ENCODE measurements around the gene ZSCAN5B.
"Not testable (repeated sequence)": the region's sequence is repeated elsewhere in the genome, so short reads cannot be mapped to it uniquely, and the experiment has no call there.

Gene ZSCAN5B

DNA sequence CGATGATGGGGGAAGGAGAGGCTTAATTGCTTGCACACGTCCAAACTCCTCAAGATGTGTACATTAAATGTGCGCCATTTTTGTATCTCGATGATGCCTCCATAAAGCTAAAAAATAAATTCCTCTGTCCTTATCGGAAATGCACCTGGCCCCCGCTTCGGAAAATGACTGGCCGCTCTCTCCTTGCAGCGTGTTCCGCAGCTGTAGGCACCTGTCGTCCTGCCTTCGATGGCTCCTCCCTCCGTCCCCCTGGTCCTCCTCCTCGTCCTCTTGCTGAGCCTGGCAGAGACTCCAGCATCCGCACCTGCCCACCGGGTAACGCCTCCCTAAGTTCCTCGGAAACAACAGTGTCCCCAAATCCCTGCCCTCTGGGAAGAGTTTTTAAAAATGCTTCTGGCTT is 20.7 kb downstream of the ZSCAN5B start:
- no peak for DNase-seq

DNA sequence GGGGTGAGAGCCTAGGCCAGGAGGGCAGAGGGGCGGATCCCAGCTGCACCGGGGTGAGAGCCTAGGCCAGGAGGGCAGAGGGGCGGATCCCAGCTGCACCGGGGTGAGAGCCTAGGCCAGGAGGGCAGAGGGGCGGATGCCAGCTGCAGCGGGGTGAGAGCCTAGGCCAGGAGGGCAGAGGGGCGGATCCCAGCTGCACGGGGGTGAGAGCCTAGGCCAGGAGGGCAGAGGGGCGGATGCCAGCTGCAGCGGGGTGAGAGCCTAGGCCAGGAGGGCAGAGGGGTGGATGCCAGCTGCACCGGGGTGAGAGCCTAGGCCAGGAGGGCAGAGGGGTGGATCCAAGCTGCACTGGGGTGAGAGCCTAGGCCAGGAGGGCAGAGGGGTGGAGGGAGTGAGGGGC is 21.3 kb downstream of the ZSCAN5B start:
- not testable (repeated sequence) for DNase-seq

DNA sequence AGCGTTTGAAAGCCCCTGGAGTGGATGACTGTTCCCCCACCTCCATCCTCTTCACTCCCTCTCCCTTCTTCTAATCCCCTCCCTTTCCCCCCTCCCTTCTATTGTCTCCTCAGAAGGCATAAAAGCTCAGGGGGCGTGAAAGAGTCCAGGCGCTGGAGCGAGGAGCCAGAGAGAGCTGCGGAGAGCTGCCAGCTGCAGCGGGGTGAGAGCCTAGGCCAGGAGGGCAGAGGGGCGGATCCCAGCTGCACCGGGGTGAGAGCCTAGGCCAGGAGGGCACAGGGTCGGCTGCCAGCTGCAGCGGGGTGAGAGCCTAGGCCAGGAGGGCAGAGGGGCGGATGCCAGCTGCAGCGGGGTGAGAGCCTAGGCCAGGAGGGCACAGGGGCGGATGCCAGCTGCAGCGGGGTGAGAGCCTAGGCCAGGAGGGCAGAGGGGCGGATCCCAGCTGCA is 21.7 kb downstream of the ZSCAN5B start, which contains the start of gene GALP:
Gene GALP, plus strand, starts transcription at position 148 of the 447 bp plus-strand sequence. CDS start 1,101 bp downstream, outside the sequence.
- DNase-seq: not testable (repeated sequence)

DNA sequence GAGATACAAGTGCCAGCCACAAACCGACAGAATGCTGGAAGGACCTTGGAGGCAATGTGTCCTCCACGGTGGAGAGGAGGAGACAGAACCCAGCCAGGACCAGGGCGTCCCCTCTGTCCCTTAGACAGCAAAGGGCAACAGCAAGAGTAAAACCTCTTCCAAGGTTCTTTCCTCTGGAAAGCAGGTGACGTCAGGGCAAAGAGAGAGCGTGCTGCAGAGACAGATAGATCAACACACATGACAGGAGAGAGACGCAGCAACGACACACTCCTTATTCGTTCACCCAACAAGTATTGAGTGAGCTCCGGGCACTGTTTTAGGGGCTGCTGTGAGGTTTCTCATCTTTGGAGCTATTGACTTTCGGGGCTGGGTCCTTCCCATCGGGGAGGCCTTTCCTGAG is 23.0 kb downstream of the ZSCAN5B start:
- DNase-seq: no peak

DNA sequence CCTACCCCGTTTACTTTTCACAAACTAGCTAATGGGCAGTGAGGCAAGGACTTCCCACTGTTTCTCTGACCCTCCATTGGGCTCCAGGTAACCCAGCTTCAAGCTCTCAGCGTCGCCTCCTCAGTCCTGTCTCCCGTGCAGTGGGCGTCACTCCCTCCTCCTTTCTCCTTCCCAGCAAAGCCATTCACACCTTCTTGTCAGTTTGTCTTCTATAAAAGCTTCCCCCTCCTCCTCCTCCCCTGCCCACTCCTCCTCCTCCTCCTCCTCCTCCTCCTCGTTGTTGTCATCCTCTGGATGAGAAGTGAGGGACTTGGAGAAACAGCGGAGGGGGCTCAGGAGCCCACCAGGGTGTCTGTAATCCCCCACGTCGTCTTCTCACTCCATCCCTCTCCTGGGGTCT is 23.5 kb downstream of the ZSCAN5B start:
- DNase-seq: no peak

DNA sequence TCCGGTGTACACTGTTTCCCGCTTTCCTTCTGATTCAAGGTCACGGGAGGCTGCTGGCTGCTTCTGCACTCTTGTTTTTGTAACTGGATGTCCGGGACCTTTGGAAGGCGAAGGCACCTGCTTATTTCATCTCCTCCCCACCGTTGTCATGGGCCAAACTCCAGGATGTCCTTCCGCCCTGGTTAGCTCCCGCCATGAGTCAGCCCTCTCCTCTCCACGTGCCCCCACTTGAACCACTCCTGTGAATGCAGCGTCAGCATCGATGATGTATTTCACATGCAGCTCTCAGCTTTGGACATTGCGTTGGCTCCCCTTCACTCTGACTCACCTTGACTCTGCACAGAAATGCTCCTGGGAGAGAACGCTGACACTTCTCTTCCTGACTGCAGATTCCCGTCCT is 27.3 kb downstream of the ZSCAN5B start:
- peak in 2 of 51 donors; percentile 1 to 14 for DNase-seq

DNA sequence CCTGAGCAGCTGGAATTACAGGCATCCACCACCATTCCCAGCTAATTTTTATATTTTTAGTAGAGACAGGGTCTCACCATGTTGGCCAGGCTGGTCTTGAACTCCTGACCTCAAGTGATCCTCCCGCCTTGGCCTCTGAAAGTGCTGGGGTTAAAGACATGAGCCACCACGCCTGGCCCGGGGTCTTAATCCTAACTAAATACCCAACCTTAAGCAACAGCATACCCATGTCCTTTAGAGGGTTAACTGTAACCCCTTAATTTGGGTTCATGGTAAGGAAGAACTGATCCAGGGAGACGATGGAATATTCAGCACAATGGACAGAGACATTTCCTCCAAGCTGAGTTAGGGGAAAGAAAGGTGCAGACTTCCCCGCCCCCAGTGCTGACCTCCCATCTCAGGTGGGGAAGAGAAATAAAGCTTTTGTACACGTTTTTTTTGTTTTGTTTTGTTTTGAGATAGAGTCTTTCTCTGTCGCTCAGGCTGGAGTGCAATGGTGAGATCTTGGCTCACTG is 30.5 kb downstream of the ZSCAN5B start:
- DNase-seq: no peak

DNA sequence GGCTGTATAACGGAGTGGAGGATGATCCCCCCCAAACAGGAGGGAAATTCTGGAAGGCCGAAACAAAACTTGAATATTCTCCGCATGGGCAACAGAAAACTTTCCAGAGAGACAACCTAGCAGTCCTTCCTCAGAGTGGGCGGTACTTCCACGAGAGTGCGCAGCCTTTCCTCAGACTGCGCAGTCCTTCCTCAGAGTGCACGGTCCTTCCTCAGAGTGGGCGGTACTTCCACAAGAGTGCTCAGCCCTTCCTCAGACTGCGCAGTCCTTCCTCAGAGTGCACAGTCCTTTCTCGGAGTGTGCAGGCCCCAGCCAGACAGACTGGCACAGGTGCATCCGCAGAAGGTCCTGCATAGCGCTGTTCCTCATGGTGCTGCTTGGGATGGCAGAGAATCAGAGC is 34.5 kb downstream of the ZSCAN5B start:
- DNase-seq: no peak

DNA sequence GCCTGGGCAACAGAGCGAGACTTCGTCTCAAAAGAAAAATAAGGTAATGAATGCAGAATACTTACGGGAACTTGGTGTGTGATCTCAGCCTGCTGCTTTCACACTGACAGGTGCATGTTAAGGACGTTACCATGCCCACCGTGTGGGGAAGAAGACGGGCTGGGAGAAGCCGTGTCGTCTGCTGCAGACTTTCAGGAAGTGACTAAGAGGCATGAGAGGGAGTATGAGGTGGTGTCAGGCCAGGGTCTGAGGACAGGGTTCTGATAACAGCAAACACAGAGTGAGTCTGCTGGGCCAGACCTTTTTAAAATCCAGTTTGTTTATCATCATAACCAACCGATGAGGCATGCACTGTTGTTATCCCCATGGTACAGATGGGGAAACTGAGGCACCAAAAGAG is 35.3 kb downstream of the ZSCAN5B start:
- no peak for DNase-seq

DNA sequence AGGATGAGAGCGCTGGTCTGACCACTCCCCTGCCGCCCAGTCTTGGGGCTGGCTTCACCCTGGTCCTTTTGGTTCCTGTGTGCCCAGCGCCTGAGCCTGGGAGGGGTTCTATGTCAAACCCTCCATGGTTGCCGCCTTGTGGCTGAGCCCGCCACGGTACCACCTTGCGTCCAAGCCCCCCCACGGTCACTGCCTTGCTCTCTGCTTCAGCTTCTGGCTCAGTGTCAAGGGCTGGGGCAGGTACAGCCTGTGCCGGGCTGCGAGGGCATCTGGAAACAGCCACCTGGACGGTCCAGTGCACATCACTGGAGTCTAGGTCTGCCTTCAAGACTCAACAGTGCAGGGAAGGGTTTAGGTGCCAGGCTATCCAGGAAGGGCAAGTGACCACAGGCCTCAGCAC is 36.0 kb downstream of the ZSCAN5B start:
- no peak for DNase-seq

DNA sequence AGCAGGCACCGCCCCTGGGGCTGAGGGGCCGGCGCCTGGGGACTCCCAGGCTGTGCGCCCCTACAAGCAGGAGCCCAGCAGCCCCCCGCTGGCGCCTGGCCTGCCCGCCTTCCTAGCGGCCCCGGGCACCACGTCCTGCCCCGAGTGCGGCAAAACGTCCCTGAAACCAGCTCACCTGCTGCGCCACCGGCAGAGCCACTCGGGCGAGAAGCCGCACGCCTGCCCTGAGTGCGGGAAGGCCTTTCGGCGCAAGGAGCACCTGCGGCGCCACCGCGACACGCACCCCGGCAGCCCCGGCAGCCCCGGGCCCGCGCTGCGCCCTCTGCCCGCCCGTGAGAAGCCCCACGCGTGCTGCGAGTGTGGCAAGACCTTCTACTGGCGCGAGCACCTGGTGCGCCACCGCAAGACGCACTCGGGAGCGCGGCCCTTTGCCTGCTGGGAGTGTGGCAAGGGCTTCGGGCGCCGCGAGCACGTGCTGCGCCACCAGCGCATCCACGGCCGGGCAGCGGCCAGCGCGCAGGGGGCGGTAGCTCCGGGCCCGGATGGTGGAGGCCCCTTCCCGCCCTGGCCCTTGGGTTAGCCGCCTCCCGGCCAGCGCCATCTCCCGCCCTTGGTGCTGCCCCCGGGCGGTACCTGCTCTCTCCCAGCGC is 37.8 kb downstream of the ZSCAN5B start:
- no peak for DNase-seq

DNA sequence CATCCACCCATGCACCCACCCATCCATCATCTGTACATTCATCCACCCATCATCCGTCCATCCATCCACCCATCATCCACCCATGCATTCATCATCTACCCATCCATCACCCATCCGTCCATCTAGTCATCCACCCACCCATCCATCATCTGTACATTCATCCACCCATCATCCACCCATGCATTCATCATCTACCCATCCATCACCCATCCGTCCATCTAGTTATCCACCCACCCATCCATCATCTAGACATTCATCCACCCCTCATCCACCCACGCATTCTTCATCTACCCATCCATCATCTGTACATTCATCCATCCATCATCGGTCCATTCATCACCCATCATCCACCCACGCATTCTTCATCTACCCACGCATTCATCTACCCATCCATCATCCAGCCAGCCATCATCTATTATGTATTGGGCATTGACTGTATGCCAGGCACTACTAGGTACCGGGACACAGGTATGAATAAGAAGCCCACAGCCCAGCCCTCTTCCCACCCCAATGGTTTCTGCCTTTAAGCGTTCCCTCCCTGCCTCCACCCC is 38.5 kb downstream of the ZSCAN5B start:
- DNase-seq: no peak

DNA sequence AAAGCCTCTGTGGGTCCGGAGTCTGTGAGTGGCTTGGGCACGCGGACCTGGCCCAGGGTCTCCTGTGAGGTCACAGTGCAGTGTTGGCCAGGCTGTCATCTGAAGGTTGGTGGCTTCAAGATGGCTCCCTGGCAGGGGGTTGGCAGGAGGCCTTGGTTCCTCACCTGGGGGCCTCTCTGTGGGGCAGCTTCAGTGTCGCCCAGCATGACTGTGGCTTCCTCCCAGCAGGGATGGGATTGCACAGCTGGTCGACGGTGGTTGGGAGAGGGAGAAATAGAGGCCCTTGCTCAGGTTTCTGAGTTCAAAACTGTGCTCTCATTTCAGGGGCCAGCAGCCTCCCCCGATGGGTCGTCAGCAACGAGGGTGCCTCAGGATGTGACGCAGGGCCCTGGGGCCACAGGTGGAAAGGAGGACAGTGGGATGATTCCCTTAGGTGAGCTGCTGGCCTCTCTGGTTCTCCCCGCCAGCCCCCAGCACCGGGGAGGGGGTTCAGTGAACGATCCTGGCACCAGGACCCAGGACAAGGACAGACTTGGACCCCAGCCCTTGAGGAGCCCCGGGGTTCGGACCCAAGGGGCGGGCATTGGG is 39.3 kb downstream of the ZSCAN5B start:
- DNase-seq: no peak

DNA sequence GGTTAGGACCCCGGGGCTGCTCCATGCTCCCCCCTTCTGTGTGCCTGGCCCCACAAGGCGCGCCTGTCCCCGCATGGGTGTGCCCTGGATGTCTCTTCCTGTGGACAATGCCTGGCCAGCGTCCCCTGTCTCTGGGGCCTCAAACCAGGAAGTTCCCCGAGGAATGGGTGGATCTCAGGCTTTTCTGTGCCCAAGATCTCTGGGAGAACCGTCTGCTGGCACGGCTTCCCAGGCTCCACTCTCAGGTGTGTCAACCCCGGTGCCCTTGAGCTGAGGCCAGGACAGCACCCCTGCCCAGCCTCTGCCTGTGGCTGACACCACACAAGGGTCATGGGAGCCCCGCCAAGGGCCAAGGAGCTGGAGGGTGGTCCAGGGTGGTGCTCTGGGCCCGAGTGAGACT is 40.8 kb downstream of the ZSCAN5B start:
- DNase-seq: no peak

DNA sequence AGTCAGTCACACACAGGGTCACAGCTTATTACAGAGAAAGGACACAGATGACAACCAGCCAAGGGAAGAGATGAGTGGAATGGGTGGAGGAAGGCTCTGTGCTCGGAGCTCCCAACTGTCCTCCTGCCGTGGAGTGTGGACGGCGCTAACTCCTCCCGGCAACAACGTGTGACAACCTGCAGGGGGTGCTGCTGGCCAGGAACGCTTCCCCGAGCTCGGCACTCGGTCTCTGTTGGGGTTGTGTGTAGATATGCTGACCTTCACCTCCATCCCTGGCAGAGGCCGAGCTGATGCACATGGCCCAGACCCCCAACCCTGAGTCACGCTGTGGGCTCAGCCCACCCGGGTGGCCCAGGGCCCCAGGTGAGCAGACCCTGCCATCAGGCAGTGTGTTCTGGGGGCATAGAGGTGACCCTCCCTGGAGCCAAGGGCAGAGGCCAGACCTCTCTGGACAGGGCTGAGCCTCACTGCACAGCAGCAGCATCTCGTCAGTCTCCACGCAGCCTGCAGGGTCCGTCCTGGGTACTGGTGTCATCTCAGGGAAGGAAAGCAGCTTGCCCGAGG is 42.4 kb downstream of the ZSCAN5B start:
- peak in 1 of 51 donors; percentile 8 for DNase-seq

DNA sequence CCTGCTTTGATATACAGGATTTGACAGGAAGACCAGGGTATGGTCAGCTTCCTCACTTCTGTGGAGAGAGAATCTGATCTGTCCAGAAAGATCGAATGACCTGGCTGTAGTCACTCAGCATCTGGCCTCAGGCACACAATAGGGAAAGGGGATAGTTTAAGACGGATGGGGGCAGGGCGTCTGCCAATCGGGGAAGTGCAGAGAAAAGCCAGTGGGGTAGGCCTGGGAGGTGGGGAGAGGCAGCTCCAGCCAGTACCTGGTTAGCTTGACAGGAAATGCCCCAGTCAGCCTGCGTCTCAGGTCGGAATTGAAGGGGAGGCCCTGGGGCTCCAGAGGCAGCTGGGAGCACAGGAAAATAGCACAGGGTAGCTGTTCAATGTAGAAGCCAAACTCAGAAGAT is 44.1 kb downstream of the ZSCAN5B start:
- no peak for DNase-seq

DNA sequence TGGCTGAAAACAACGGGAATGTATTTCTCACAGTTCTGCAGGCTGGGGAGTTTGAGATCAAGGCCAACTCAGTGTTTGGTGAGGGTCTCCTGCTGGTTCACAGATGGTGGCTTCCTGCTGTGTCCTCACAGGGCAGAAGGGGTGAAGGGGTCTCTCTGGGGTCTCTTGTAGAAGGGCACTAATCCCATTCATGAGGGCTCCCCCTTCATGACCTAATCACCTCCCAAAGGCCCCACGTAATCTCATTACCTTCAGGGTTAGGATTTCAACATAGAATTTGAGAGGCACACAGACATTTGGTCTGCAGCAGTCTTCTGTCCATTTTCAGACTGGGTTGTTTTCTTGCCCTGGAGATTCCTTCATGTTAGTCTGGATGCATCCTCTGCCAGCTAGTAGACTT is 44.9 kb downstream of the ZSCAN5B start:
- DNase-seq: no peak

DNA sequence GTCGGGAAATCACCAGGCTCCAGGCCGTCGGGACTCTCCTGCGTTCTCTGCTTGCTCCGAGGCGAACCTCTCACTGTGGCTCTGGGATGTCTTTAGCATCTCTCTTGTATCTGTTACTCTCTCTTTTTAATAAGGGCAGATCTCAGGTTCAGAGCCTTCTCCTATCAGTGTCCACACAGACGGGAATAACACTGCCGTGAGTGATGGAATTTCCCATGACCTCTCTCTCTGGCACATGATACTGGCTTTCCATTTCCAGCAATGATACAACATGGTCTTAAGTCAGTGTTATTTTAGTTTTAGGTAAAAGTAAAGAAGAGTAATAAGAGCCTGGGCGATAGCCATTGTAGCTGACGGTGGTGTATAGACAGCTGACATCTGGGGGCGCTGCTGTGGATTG is 47.2 kb downstream of the ZSCAN5B start:
- DNase-seq: no peak

DNA sequence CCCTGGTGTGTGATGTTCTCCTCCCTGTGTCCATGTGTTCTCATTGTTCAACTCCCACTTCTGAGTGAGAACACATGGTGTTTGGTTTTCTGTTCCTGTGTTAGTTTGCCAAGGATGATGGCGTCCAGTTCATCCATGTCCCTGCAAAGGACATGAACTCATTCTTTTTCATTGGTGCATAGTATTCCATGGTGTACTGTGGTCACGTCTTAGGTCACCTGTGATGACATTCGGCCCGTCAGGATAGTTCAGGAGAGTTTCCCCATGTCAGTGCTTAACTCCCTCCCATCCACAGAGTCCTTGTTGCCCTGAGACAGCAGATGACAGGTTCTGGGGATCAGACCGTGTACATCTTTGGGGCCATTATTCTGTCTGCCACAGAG is 47.9 kb downstream of the ZSCAN5B start:
- DNase-seq: no peak

DNA sequence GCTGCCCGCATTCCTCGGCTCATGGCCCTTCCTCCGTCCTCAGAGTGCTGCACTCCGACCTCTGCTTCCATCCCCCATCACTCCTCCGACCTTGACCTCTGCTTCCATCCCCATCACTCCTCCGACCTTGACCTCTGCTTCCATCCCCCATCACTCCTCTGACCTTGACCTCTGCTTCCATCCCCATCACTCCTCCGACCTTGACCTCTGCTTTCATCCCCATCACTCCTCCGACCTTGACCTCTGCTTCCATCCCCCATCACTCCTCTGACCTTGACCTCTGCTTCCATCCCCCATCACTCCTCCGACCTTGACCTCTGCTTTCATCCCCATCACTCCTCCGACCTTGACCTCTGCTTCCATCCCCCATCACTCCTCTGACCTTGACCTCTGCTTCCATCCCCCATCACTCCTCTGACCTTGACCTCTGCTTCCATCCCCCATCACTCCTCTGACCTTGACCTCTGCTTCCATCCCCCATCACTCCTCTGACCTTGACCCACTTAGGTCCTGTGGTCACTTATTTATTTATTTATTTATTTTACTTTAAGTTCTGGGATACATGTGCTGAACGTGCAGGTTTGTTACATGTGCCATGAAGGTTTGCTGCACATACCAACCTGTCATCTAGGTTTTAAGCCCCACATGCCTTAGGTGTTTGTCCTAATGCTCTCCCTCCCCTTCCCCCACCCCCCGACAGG is 48.5 kb downstream of the ZSCAN5B start:
- not testable (repeated sequence) for DNase-seq

DNA sequence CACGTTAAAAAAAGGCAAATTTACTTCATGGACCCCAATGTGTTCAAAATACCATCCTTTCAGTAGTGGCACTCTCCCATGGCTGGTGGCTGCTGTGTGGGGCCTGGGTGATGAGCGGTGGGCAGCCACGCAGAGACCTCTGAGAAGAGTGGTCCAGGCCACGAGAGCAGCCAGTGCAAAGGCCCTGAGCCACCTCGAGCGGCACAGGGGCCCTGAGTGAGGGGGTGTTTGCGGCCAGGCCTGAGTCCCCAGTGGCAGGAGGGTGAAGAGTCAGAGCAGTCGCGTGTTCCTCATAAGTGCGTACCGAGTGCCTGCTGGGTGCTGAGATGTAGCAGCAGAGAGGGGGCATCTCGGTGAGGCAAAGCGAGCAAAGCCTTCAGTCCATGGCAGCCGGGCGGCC is 49.5 kb downstream of the ZSCAN5B start:
- no peak for DNase-seq

DNA sequence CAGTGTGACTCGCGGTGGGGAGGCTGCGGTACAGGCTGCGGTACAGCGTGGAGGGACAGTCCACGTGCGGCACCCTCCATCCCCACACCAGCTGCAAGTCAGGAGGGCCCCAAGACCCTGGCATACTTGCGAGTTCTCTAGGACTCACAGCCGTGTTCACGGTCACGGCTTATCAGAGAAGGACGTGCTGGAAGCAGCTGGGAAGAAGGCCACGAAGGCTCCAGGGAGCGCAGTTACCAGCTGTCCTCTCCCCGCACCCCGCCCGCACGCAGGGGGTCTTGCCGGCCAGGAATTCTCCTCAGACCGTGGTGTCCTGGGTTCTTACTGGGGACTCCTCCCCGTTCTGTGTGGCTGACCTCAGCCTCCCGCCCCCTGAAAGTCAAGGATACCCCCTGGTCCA is 50.3 kb downstream of the ZSCAN5B start:
- no peak for DNase-seq

All from hypothalamus (tissue), 51 donors.